Naive B cell (primary cell): Measurements from ENCODE around the gene GSS. TPM values are rescaled to one million over a fixed set of nuclear protein-coding genes. Genes with fewer than 3 reads are reported as not detected.
A peak's percentile ranks its signal among the peaks of the same experiment; 100 is the strongest.

ENCODE experiments used
- ATAC-seq, 2 donors: fragments of 150-1000 bp; cut with Tn5 transposase; 2 replicates each; pipeline ENCODE4 v1.10.0; 2021; ENCODE audit warnings: low read depth in 2 of 2, mild to moderate bottlenecking in 2 of 2, moderate library complexity in 2 of 2
- DNase-seq: peaks from one replicate; pipeline ENCODE4 v3.0.0; 2022
- H3K27ac Mint-ChIP-seq, 6 donors: one replicate each; pipeline ENCODE4 v1.8.0; 2020 to 2022; ENCODE audit warnings: mild to moderate bottlenecking in 6 of 6, mixed read lengths in 6 of 6, moderate library complexity in 5 of 6, inconsistent platforms in 2 of 6
- H3K27me3 Mint-ChIP-seq, 3 donors: one replicate each; pipeline ENCODE4 v1.8.0; 2021 to 2022; ENCODE audit warnings: mixed read lengths in 3 of 3, mild to moderate bottlenecking in 1 of 3
- H3K36me3 Mint-ChIP-seq, 2 donors: one replicate each; pipeline ENCODE4 v1.8.0; 2020 to 2022; ENCODE audit warnings: mixed read lengths in 2 of 2, inconsistent platforms in 1 of 2, mild to moderate bottlenecking in 1 of 2
- H3K4me1 Mint-ChIP-seq, 3 donors: one replicate each; pipeline ENCODE4 v1.8.0; 2020 to 2022; ENCODE audit warnings: mixed read lengths in 3 of 3, inconsistent platforms in 1 of 3, mild to moderate bottlenecking in 1 of 3, moderate library complexity in 1 of 3
- H3K4me3 Mint-ChIP-seq, 8 donors: one replicate each; pipeline ENCODE4 v1.8.0; 2020 to 2022; ENCODE audit warnings: mild to moderate bottlenecking in 8 of 8, mixed read lengths in 8 of 8, moderate library complexity in 8 of 8, inconsistent platforms in 2 of 8
- H3K9me3 Mint-ChIP-seq, 7 donors: one replicate each; pipeline ENCODE4 v1.8.0; 2020 to 2022; ENCODE audit warnings: mixed read lengths in 7 of 7, mild to moderate bottlenecking in 5 of 7, inconsistent platforms in 2 of 7, moderate library complexity in 1 of 7
- polyA plus RNA-seq, 6 donors: library from polyadenylated mRNA; unstranded; fragments of 300-500 nt; fragmentation: Illumina TruSeq; gene quantifications; one replicate each; pipeline ENCODE4 v1.2.3, GENCODE V29; 2021; ENCODE audit warnings: low read depth in 6 of 6

GSS gene
- polyA plus RNA-seq, 6 donors from 2014 or later: 10.5 to 23.8 (median 12.6) TPM

DNA sequence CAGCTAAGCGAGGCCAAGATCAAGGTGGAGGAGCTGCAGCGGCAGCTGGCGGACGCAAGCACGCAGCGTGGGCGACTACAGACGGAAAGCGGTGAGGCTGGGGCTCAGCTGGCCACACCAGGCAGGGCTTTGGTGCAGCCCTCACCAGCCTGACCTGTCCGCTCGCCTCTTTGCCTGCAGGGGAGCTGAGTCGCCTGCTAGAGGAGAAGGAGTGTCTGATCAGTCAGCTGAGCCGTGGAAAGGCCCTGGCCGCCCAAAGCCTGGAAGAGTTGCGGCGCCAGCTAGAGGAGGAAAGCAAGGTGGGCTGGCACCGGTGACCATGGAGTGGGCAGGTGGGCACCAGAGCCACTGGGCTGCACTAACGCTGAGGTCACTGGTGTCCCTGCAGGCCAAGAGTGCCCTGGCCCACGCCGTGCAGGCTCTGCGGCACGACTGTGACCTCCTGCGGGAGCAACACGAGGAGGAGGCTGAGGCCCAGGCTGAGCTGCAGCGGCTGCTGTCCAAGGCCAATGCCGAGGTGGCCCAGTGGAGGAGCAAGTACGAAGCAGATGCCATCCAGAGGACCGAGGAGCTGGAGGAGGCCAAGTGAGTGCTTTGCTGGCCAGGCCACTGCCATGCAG lies 42.8 kb upstream of the GSS start:
- Mint-ChIP-seq H3K27ac (peak overlapping the region in 3 of 6 donors; percentile 55 to 94 (median 89)), H3K27me3 (no peaks in the 10 kb centered on the region), H3K4me3 (peak overlapping the region in 1 of 8 donors; percentile 63), H3K9me3 (no peaks in the 10 kb centered on the region), H3K36me3 (peaks cover 0 to 58% of the 10 kb centered on the region in 2 donors), H3K4me1 (peaks cover 0 to 12% (median 8%) of the 10 kb centered on the region in 3 donors)
- no peak for ATAC-seq
- DNase-seq: no peak

DNA sequence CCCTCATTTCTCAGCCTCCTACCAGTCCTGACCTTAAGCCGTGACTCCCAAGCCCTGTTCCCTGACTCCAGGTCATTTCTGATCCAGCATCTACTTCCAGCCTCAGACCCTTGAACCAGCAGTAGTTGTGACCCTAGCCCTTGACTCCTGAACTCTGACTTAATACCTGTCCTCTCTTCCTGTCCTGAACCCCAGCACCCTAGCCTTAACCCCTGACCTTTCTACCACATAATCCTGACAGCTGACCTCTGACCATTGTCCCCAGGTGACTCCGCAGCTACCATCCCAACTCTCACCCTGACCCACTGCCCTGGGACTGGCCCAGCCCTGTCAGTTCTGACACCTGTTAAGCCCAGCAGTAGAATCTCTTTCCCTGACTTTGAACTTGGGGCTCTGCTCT lies 42.2 kb upstream of the GSS start:
- Mint-ChIP-seq H3K4me1 (peaks cover 0 to 12% (median 8%) of the 10 kb centered on the region in 3 donors), H3K27ac (peak overlapping the region; percentile 40 to 94 (median 80)), H3K4me3 (no peak overlapping the region), H3K9me3 (no peaks in the 10 kb centered on the region), H3K36me3 (peaks cover 0 to 58% of the 10 kb centered on the region in 2 donors), H3K27me3 (no peaks in the 10 kb centered on the region)
- no peak for DNase-seq
- no peak for ATAC-seq

DNA sequence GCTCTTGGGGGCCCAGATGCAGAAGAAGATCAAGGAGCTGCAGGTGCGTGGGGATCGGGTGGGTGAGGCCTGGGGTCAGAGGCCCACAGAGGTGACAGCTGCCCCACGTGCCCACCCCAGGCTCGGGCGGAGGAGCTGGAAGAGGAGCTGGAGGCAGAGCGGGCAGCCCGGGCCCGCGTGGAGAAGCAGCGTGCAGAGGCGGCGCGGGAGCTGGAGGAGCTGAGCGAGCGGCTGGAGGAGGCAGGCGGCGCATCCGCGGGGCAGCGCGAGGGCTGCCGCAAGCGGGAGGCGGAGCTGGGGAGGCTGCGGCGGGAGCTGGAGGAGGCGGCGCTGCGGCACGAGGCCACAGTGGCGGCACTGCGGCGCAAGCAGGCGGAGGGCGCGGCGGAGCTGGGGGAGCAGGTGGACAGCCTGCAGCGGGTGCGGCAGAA lies 41.5 kb upstream of the GSS start:
- Mint-ChIP-seq H3K36me3 (peaks cover 0 to 58% of the 10 kb centered on the region in 2 donors), H3K27ac (no peak overlapping the region), H3K9me3 (no peaks in the 10 kb centered on the region), H3K4me3 (no peak overlapping the region), H3K27me3 (no peaks in the 10 kb centered on the region), H3K4me1 (peaks cover 0 to 12% (median 8%) of the 10 kb centered on the region in 3 donors)
- DNase-seq: no peak
- ATAC-seq: no peak

DNA sequence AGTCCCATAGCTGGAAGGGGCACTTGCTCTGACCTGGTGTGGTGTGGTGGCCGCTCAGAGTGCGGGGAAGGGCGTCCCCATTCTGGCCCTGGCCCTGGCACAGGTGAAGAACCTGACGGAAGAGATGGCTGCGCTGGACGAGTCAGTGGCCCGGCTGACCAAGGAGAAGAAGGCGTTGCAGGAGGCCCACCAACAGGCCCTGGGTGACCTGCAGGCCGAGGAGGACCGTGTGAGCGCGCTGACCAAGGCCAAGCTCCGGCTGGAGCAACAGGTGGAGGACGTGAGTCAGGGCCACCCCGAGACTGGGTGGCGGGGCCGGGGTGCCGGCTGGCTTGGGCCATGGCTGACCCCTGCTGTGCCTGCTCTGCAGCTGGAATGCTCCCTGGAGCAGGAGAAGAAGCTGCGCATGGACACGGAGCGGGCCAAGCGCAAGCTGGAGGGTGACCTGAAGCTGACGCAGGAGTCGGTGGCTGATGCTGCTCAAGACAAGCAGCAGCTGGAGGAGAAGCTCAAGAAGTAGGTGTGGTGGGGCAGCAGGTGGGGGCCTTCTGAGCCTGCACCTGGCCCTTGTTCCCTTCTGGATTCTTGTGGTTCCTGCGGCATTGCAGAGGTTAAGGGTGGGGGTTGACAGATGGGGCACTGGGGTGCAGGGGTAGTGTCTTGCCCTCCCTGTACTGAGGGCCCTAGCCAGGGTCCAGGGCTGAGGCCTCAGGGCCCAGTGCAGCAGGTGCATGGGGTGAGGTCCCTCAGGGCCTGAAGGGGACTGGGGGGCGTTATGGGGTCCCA lies 40.8 kb upstream of the GSS start:
- Mint-ChIP-seq H3K4me1 (peaks cover 0 to 12% (median 8%) of the 10 kb centered on the region in 3 donors), H3K4me3 (peak overlapping the region in 1 of 8 donors; percentile 44), H3K9me3 (no peaks in the 10 kb centered on the region), H3K27ac (peak overlapping the region in 3 of 6 donors; percentile 36 to 57 (median 53)), H3K27me3 (no peaks in the 10 kb centered on the region), H3K36me3 (peaks cover 0 to 58% of the 10 kb centered on the region in 2 donors)
- DNase-seq: no peak
- no peak for ATAC-seq

DNA sequence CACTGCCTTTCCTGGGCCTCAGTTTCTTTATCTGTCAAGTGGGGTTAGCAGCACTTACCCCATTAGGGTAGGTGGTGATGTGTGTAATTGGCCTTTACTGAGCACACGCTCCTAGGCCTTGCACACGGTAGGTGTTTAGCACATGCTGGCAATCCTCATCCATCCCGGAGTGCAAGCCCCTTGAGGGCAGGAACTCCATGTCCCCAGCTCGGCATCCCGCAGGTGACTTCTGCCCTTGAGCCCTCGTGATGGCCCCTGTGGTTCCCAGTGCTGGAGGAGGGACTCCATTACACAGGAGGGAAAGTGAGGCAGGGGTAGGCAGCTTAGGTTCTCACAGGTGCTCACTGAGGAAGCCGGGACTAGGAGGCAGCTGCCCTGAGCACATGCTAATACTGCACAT lies 40.1 kb upstream of the GSS start:
- H3K4me3 Mint-ChIP-seq: no peak overlapping the region
- H3K27ac Mint-ChIP-seq: peak overlapping the region in 2 of 6 donors; percentile 36 to 53
- ATAC-seq (no peak), DNase-seq (no peak)
- H3K4me1 Mint-ChIP-seq: peaks cover 0 to 9% (median 2%) of the 10 kb centered on the region in 3 donors
- peaks cover 0 to 54% of the 10 kb centered on the region in 2 donors for H3K36me3 Mint-ChIP-seq
- H3K27me3 Mint-ChIP-seq: no peaks in the 10 kb centered on the region
- H3K9me3 Mint-ChIP-seq: no peaks in the 10 kb centered on the region

DNA sequence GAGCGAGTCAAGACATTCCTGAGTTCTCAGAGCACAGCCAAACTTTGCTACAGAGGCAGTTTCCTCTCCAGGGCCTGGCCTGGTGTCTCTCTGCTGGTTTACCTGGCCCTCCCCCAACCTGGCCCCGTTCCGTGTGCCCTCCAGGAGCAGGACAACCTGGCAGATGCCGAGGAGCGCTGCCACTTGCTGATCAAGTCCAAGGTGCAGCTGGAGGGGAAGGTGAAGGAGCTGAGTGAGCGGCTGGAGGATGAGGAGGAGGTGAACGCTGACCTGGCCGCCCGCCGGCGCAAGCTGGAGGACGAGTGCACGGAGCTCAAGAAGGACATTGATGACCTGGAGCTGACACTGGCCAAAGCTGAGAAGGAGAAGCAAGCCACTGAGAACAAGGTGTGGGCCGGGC lies 39.6 kb upstream of the GSS start:
- peak overlapping the region in 2 of 6 donors; percentile 87 to 92 for H3K27ac Mint-ChIP-seq
- peaks cover 0 to 49% of the 10 kb centered on the region in 2 donors for H3K36me3 Mint-ChIP-seq
- peak overlapping the region in 1 of 8 donors; percentile 45 for H3K4me3 Mint-ChIP-seq
- no peaks in the 10 kb centered on the region for H3K27me3 Mint-ChIP-seq
- ATAC-seq: no peak
- peaks cover 0 to 6% (median 0%) of the 10 kb centered on the region in 3 donors for H3K4me1 Mint-ChIP-seq
- DNase-seq: no peak
- no peaks in the 10 kb centered on the region for H3K9me3 Mint-ChIP-seq

DNA sequence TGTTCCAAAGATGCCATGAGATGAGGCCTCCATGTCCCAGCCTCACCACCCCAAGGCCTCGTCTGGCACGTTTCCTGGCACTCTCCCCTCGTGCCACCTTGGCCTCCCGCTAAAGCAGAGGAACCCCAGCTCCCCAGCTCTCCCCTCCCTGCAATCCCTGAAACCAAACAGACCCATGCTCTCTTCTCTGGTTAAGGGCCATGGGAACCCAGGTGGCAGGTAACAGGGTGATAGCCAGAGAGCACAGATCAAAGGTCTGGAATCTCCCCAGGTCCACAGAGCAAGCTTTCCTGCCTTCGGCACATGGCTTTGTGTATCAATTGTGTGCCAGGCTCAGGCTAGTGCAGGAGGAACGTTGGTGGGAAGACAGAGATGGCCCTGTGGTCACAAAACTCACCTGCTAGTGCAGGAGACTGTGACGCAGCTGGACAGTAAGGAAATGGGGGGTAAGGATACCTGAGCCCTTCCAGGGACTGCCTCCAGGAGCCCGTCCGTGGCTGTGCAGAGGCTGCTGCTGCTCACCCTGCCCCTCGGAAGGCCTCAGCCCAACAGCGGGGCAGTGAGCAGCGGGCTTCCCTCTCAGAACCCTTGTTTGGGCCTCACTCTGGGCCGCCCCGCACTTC lies 39.0 kb upstream of the GSS start:
- Mint-ChIP-seq H3K4me3 (no peak overlapping the region), H3K27me3 (no peaks in the 10 kb centered on the region), H3K4me1 (peaks cover 0 to 5% (median 0%) of the 10 kb centered on the region in 3 donors), H3K36me3 (peaks cover 0 to 43% of the 10 kb centered on the region in 2 donors), H3K9me3 (no peaks in the 10 kb centered on the region), H3K27ac (peak overlapping the region in 3 of 6 donors; percentile 34 to 92 (median 69))
- no peak for DNase-seq
- no peak for ATAC-seq

DNA sequence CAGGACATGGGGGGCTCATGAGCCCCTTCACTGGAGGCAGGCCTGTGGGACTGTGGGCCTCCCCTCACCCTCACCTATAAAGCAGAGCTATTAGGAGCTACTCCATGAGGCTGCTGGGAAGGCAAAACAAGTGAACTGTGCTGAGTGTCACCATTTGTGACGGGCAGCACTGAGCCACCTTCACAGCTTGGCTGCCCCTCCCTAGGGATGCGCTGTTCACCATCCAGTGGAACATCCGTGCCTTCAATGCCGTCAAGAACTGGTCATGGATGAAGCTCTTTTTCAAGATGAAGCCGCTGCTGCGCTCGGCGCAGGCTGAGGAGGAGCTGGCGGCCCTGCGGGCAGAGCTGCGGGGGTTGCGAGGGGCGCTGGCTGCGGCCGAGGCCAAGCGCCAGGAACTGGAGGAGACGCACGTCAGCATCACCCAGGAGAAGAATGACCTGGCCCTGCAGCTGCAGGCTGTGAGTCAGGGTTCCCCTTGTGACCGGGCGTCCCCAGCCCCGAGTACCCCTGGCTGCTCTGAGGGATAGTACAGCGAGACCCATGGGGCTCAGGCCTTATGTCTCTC lies 38.4 kb upstream of the GSS start:
- H3K4me3 Mint-ChIP-seq: no peak overlapping the region
- no peak for ATAC-seq
- H3K36me3 Mint-ChIP-seq: peaks cover 0 to 37% of the 10 kb centered on the region in 2 donors
- no peaks in the 10 kb centered on the region for H3K27me3 Mint-ChIP-seq
- DNase-seq: no peak
- H3K27ac Mint-ChIP-seq: no peak overlapping the region
- no peaks in the 10 kb centered on the region for H3K9me3 Mint-ChIP-seq
- H3K4me1 Mint-ChIP-seq: peaks cover 0 to 5% (median 0%) of the 10 kb centered on the region in 3 donors

- no peak overlapping the region for H3K27ac Mint-ChIP-seq
- H3K4me3 Mint-ChIP-seq: no peak overlapping the region
- ATAC-seq (no peak), DNase-seq (no peak)
- no peaks in the 10 kb centered on the region for H3K9me3 Mint-ChIP-seq
- peaks cover 0 to 27% of the 10 kb centered on the region in 2 donors for H3K36me3 Mint-ChIP-seq
- peaks cover 0 to 4% (median 0%) of the 10 kb centered on the region in 3 donors for H3K4me1 Mint-ChIP-seq
- H3K27me3 Mint-ChIP-seq: no peaks in the 10 kb centered on the region
Measured at GRCh38 chr20:34992751-34993417, 37.3 kb upstream of the GSS start.

DNA sequence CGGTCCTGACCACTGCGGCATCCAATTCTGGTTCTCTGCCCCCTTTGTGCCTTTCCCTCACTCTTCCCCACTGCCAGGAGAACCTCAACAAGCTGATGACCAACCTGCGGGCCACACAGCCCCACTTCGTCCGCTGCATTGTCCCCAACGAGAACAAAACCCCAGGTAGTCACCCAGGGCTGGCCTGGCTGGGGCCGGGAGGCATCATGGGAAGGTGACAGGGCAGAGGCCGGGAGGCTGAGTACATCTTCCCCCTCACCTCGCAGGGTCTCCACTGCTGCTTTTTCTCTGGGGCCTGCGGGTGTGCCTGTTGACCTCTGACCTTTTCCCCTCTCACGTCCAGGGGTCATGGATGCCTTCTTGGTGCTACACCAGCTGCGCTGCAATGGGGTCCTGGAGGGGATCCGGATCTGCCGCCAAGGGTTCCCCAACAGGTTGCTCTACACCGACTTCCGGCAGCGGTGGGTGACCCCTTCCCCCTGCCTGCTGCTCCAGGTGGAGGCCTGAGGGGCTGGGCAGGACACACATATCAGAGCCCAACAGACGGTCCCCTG lies 35.1 kb upstream of the GSS start:
- peak overlapping the region in 5 of 6 donors; percentile 27 to 72 (median 59) for H3K27ac Mint-ChIP-seq
- ATAC-seq: no peak

DNA sequence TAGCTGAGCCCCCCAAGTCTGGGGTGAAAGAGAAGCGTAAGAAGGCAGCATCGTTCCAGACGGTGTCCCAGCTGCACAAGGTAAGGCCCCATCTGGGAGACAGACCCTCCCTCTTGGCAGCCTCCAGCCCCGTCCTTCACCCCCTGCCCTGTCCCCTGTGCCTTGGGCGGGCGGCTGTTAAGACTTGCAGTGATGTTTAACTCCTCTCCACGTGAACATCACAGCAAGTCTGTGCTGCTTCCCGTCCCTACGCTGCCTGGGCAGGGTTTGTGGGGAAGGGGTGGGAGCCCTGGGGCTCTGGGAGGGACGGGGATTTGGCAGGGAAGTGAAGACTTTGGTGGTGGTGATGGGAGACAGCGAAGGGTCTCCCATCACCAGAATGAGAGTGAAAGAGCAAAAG lies 34.6 kb upstream of the GSS start:
- Mint-ChIP-seq H3K9me3 (no peaks in the 10 kb centered on the region), H3K36me3 (peaks cover 0 to 6% of the 10 kb centered on the region in 2 donors), H3K27me3 (peaks cover 0 to 6% (median 2%) of the 10 kb centered on the region in 3 donors), H3K4me1 (peaks cover 0 to under 1% (median 0%) of the 10 kb centered on the region in 3 donors), H3K27ac (peak overlapping the region in 2 of 6 donors; percentile 38 to 59), H3K4me3 (no peak overlapping the region)
- DNase-seq (no peak), ATAC-seq (no peak)

More for the DNA sequence above, 35.1 kb upstream of the GSS start:
- no peak overlapping the region for H3K4me3 Mint-ChIP-seq
- H3K36me3 Mint-ChIP-seq: peaks cover 0 to 6% of the 10 kb centered on the region in 2 donors
- H3K9me3 Mint-ChIP-seq: no peaks in the 10 kb centered on the region
- H3K27me3 Mint-ChIP-seq: peaks cover 0 to under 1% (median 0%) of the 10 kb centered on the region in 3 donors
- DNase-seq: no peak
- H3K4me1 Mint-ChIP-seq: no peaks in the 10 kb centered on the region

- no peak for DNase-seq
- Mint-ChIP-seq H3K4me3 (no peak overlapping the region), H3K27me3 (peaks cover 0 to 11% (median 6%) of the 10 kb centered on the region in 3 donors), H3K4me1 (peaks cover 0 to 3% (median 0%) of the 10 kb centered on the region in 3 donors), H3K36me3 (peaks cover 0 to 2% of the 10 kb centered on the region in 2 donors), H3K27ac (peak overlapping the region in 1 of 6 donors; percentile 68), H3K9me3 (no peaks in the 10 kb centered on the region)
- ATAC-seq: no peak
Measured at GRCh38 chr20:34989670-34990069, 34.1 kb upstream of the GSS start.
